GM19351 (cell line): ENCODE measurements around the gene PPP1R9A.

Source experiments
- ATAC-seq: cut with Tn5 transposase; IDR thresholded peaks from one replicate; pipeline ENCODE4 v1.9.1; 2021; ENCODE audit warnings: mild to moderate bottlenecking, moderate library complexity; ENCODE audit not compliant: unreplicated experiment

The PPP1R9A gene

GRCh38 chr7:95250571-95250970 lies 343.2 kb downstream of the PPP1R9A start:
- ATAC-seq = no peak

GRCh38 chr7:95251966-95252365 lies 344.6 kb downstream of the PPP1R9A start:
- no peak for ATAC-seq

DNA sequence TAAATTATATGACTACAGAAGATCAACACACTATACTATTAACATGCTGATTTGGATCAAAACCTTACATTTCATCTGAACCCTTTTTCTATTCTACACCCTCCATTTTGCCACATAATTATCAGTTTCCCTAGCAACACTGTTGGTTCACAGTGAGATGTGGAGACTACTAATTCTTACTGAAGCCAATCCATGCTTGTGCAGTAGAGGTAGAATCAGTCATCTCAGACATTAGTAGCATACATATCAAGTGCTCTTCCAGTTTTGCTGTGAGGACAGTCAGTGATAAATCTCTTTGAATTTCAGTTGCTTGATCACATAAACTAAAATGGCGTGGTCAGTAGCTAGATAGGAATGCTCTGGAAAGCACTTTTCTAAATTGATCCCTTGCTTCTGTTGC lies 346.6 kb downstream of the PPP1R9A start:
- no peak for ATAC-seq

DNA sequence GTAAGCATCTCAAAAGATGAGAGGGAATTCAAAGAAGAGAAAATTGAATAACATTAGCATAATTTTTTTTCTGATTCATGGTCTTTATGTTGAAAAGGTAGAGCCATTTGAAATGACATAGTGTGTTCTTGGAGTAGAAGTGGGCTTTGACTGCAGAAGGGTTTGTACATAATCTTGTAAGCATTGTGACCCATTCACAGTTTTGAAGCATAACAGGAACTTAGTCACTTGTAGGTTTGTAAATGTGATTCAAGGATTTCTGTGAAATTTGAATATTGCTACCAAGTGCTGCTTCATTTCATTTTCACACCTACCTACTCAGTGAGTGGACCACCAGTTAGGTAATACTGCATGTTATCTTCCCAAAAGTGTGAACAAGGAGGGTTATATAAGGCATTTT lies 348.3 kb downstream of the PPP1R9A start:
- ATAC-seq = no peak

DNA sequence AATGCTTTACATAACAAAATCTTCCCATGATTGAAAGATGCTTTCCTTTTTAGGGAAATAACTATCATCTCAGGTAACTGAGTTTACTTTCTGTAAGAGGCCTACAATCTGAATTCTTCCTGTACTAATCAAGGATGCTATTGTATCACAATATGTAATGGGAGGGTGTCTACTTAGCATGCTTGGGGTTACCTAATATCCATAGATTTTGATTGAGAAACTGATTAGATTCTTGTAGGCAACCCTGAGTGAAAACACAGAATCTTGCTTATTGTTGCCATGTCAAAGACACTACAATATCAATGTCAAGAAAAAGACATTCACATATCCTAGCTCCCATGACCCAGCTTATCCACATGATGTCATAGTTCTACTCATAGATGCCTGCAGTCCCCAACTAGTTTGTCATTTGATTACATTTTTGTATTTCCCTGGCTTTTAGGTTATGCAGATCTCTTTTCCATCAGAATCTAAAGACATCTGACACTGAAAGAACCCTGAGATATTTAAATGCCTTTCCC lies 354.6 kb downstream of the PPP1R9A start:
- ATAC-seq = no peak

- no peak for ATAC-seq
Measured at GRCh38 chr7:95262875-95263274, 355.5 kb downstream of the PPP1R9A start.

DNA sequence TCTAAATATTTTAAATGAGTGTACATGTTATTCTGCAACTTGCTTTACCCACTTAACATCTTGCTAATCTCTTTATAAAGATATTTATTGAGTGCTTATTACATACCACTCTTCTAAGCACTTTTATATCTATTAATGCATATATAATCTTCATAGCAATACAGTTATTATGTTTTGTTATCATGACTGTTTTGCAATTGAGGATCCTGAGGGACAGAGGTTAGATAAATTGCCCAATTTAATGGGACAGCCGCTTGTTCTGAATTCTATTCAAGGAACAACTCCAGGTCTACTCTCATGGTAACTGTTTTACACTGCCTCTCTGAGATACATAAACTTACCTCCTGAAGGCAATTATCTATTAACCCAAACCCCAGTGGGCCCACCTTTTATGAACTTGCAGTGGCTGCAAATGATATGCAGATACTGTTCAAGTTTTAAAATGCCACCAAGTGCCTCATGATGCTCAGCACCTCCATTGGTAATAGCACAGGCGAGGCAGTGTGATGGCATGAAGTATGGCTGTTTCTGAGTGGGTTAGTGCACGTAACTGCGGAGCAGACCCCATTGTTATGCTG lies 356.5 kb downstream of the PPP1R9A start:
- ATAC-seq = no peak

- ATAC-seq = no peak
Measured at GRCh38 chr7:95264363-95264891, 357.0 kb downstream of the PPP1R9A start.

DNA sequence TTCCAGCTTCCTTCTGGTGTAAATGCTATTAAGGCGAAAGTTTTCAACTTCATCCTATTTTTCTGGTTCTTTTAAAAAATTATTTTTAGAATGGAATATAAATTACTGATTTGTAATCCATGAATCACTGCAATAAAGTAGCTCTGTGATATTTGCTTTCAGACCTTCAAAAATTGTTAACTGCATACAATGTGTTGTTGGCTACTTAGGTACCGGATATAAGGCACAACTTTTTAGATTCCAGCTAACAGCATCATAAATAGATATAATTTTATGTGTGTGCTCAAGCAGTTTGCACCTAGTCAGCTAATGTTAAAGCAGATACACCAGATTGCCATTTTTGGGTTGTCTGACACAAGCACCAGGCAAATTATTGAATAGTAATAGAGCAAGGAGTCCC lies 358.2 kb downstream of the PPP1R9A start:
- no peak for ATAC-seq

DNA sequence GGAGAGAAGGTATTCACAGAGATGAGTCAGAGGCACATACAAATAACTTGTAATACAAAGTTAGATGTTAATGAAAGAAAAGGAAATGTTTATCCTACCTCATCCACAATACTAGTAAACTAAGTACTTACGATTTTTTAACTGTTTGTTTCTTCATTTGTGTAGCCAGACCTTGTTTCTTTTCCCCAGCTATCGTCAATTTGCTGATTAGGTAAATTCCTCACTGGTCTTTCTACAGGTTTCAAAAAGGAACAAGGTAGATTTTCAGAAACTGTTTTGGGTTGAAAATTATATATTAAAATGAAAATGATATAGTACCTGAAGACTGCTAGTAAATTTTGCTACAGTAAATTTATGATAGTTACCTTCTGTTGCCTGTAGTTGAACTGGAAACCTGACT lies 360.4 kb downstream of the PPP1R9A start:
- no peak for ATAC-seq

DNA sequence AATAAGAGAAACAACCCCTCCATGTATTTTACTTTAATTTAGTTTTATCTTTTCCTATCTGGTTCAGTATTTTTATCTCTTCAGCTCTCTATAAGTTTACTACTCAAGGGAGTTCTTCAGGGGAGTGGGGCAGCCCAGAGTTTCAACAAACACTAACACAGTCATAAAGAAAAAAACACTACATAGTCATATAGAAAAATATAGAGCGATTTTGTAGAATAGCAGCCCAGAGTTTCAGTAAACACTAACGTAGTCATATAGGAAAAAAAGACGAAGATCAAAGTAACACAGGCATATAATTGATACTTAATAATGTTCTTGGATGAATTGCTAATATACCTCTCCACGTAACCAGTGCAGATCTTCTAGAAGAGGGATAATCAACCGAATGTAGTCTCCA lies 362.2 kb downstream of the PPP1R9A start:
- ATAC-seq = peak; percentile 64

GRCh38 chr7:95276114-95276513 lies 368.7 kb downstream of the PPP1R9A start:
- ATAC-seq = no peak

DNA sequence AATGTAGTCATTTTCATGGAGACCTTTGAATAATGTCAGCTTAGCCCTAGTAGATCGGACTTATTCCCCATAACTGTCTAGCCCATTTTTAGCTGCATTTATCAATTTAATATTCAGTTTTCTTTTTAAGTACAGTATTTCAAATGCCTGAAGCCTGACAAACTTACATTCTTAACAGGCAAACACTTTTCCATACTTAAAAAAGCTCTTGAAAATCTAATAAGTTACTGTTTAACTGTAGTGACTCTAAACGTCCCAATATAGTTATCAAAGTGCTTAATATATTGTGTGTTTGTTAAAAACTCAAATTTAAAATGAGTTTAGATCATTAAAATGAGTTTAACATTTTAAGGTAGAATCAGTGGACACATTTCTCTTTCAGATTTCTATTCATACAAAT lies 372.0 kb downstream of the PPP1R9A start:
- no peak for ATAC-seq

GRCh38 chr7:95286096-95286495 lies 378.7 kb downstream of the PPP1R9A start:
- ATAC-seq = no peak

DNA sequence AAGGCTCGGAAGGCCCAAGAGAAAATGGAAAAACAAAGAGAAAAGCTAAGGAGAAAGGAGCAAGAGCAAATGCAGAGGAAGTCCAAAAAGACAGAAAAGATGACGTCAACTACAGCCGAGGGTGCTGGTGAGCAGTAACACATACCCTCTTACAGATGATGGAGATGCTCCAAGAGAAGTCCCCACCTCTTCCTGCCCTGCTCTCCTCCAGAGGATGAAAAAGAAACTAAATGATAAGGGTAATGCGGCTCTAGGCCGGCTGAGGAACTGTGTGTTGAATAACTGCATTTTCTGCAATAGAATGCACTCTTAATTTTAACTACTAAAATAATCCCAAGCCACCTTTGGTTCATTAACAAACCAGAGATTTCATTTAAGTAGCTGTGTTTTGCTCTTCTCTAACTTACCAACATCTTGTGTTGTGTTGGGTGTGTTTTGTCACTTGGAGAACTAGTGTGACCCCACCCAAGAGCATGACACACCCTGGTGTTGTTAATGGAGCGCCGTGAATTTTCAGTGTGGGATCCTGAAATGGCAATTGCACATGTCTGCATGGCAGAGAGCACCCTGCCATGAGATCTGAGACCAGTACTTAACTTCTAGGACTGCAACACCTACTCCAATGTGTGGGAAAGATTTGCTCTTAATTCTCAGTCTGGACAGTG lies 382.9 kb downstream of the PPP1R9A start:
- ATAC-seq = no peak

GRCh38 chr7:95295397-95295796 lies 388.0 kb downstream of the PPP1R9A start:
- no peak for ATAC-seq

DNA sequence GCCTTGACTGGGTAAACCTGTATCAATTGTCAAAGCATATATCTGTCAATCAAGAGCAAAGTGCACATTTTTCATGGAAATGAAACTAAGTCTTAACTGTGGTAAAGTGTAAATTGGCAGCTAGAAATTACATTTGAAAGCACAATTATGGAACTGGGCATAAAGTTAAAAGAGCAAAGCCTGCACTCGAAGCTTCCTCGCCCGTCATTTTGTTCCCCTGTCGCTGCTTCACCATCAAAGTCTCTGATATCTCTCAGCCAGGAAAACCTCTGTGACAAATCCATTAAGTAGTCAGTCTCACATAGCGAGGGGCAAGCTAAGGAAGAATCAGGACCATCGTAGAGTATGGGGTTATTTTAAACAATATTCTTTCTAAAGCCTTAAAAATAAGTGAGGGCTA lies 389.1 kb downstream of the PPP1R9A start:
- no peak for ATAC-seq

GRCh38 chr7:95297041-95297440 lies 389.6 kb downstream of the PPP1R9A start:
- no peak for ATAC-seq

- no peak for ATAC-seq
Measured at GRCh38 chr7:95298091-95298490, 390.7 kb downstream of the PPP1R9A start.

- no peak for ATAC-seq
Measured at GRCh38 chr7:95303013-95303905, 395.9 kb downstream of the PPP1R9A start.

- ATAC-seq = no peak
Measured at GRCh38 chr7:95304990-95305389, 397.6 kb downstream of the PPP1R9A start.
